K562 (cell line): Measurements from ENCODE around the gene TNF. TPM values are rescaled to one million over a fixed set of nuclear protein-coding genes. Genes with fewer than 3 reads are reported as not detected.
A peak's percentile ranks its signal among the peaks of the same experiment; 100 is the strongest.

Experiments used
- ATAC-seq: fragments of 200-7000 bp; cut with Tn5 transposase; 3 replicates; pipeline ENCODE4 v1.9.1; 2020; ENCODE audit warnings: moderate library complexity
- BruUV-seq: library from RNA; stranded (reverse); fragments of 400-500 nt; replicated peaks from 2 replicates; lab custom pipeline; 2021; lab: Mats Ljungman, UMichigan
- CTCF ChIA-PET: fragments of 300-600 bp; formaldehyde crosslinking; extraction: SDS; loops from one replicate; lab custom pipeline; 2021; ENCODE audit warnings: low intra/inter-chr PET ratio; lab: Yijun Ruan, JAX
- POLR2A ChIA-PET: fragments of 300-600, 350-650 bp; sonication (Branson Sonifier 250); formaldehyde crosslinking; extraction: SDS; loops from one replicate; lab custom pipeline; 2021; ENCODE audit warnings: antibody characterized with exemption, inconsistent platforms; lab: Yijun Ruan, JAX
- DNase-seq, 4 experiments: peaks; one replicate each; pipeline versions ENCODE4 v3.0.0 to v3.0.0-alpha.2; 2011 to 2018; ENCODE audit warnings: low spot score in 3 of 4, mixed read lengths in 3 of 4; ENCODE audit errors: extremely low read depth in 1 of 4
- FAIRE-seq: peaks from 2 replicates; lab custom pipeline; 2011; peaks lifted over from hg19 to GRCh38; lab: Jason Lieb, UNC
- H2AFZ ChIP-seq: 2 replicates; pipeline ENCODE4 v1.6.0; 2011; ENCODE audit warnings: low read depth, low read length, control low read depth, inconsistent platforms
- H3K27ac ChIP-seq: fragments of 200-600 bp; 3 replicates; pipeline ENCODE4 v1.8.0; 2011; ENCODE audit warnings: low read depth, mild to moderate bottlenecking, control low read depth, inconsistent platforms, low read length, moderate library complexity, mixed read lengths; ENCODE audit errors: extremely low read depth
- H3K27me3 ChIP-seq, 2 experiments: fragments of 300-600 bp in 1 of 2; 2 replicates in 1 of 2; 3 replicates in 1 of 2; pipeline versions ENCODE4 v1.6.0 to v1.8.0; 2011; ENCODE audit warnings: inconsistent platforms in 2 of 2, low read length in 2 of 2, mild to moderate bottlenecking in 1 of 2, mixed read lengths in 1 of 2, moderate library complexity in 1 of 2; ENCODE audit not compliant: control insufficient read depth in 2 of 2, insufficient read depth in 2 of 2
- H3K36me3 ChIP-seq: fragments of 300-600 bp; 3 replicates; pipeline ENCODE4 v1.8.0; 2011; ENCODE audit warnings: mild to moderate bottlenecking, low read length, inconsistent platforms; ENCODE audit not compliant: control insufficient read depth, insufficient read depth
- H3K4me1 ChIP-seq, 2 experiments: fragments of 200-600 bp in 1 of 2; replicated peaks in 1 of 2; 2 replicates in 1 of 2; 3 replicates in 1 of 2; pipeline versions ENCODE4 v1.5.1 to v1.8.0; 2011; ENCODE audit warnings: inconsistent platforms in 2 of 2, low read length in 2 of 2, mild to moderate bottlenecking in 1 of 2, mixed read lengths in 1 of 2, moderate library complexity in 1 of 2; ENCODE audit not compliant: control insufficient read depth in 2 of 2, insufficient read depth in 2 of 2
- H3K4me2 ChIP-seq: 2 replicates; pipeline ENCODE4 v1.6.1; 2011; ENCODE audit warnings: low read length, control low read depth, inconsistent platforms, mixed read lengths; ENCODE audit not compliant: insufficient read depth
- H3K4me3 ChIP-seq: fragments of 200-600 bp; sonication (generic), shearing (Covaris generic); 2 replicates; pipeline ENCODE4 v1.5.1; 2016; ENCODE audit warnings: control low read depth, inconsistent platforms
- H3K79me2 ChIP-seq: fragments of 200-600 bp; 3 replicates; pipeline ENCODE4 v1.8.0; 2011; ENCODE audit warnings: low read length, inconsistent platforms; ENCODE audit not compliant: control insufficient read depth, insufficient read depth
- H3K9ac ChIP-seq, 2 experiments: 2 replicates each; pipeline versions ENCODE4 v1.6.0 to v1.6.1; 2011; ENCODE audit warnings: low read depth in 2 of 2, low read length in 2 of 2, control low read depth in 1 of 2, inconsistent platforms in 1 of 2, mild to moderate bottlenecking in 1 of 2, mixed read lengths in 1 of 2; ENCODE audit not compliant: insufficient read depth in 1 of 2
- H3K9me1 ChIP-seq: one replicate; pipeline ENCODE4 v1.6.0; 2011; ENCODE audit warnings: inconsistent platforms, mild to moderate bottlenecking, low read length, moderate library complexity; ENCODE audit not compliant: control insufficient read depth, insufficient read depth
- H3K9me3 ChIP-seq: replicated peaks from 2 replicates; pipeline ENCODE4 v1.5.1; 2011; ENCODE audit warnings: low read depth, low read length, inconsistent platforms; ENCODE audit not compliant: control insufficient read depth, insufficient read depth
- H4K20me1 ChIP-seq: replicated peaks from 2 replicates; pipeline ENCODE4 v1.6.1; 2011; ENCODE audit warnings: low read length, inconsistent platforms, mixed read lengths; ENCODE audit not compliant: control insufficient read depth, insufficient read depth
- BHLHE40 ChIP-seq: IDR thresholded peaks from 2 replicates; pipeline ENCODE4 v1.6.1; 2011; ENCODE audit warnings: low read length, improper control_type of control experiment
- BRF2 ChIP-seq: IDR thresholded peaks from 3 replicates; pipeline ENCODE4 v1.6.1; 2011; ENCODE audit warnings: borderline replicate concordance, mild to moderate bottlenecking; ENCODE audit not compliant: insufficient read length, insufficient read depth
- HNRNPL ChIP-seq: fragments of 200-400 bp; formaldehyde crosslinking; IDR thresholded peaks from 2 replicates; pipeline ENCODE4 v1.6.1; 2017; ENCODE audit warnings: low read depth, mild to moderate bottlenecking, low read length
- KAT7 ChIP-seq: sonication (generic); formaldehyde crosslinking; IDR thresholded peaks from 2 replicates; pipeline ENCODE4 v1.8.0; 2022; ENCODE audit warnings: missing genetic modification reagents, mild to moderate bottlenecking, borderline replicate concordance
- MAFK ChIP-seq: IDR thresholded peaks from 2 replicates; pipeline ENCODE4 v1.6.1; 2011; ENCODE audit warnings: low read length, improper control_type of control experiment
- THRB ChIP-seq: fragments of 450-650 bp; formaldehyde crosslinking; conservative IDR thresholded peaks from 2 replicates; pipeline ENCODE4 v1.4.0; 2022; ENCODE audit warnings: mild to moderate bottlenecking, missing genetic modification characterization
- UBTF ChIP-seq, 2 experiments: IDR thresholded peaks; 2 replicates each; pipeline ENCODE4 v1.6.1; 2012; ENCODE audit warnings: improper control_type of control experiment in 2 of 2, low read depth in 2 of 2, low read length in 2 of 2, borderline replicate concordance in 1 of 2
- USF1 ChIP-seq: sonication (generic); formaldehyde crosslinking; IDR thresholded peaks from 2 replicates; pipeline ENCODE4 v1.9.0; 2022; ENCODE audit warnings: mild to moderate bottlenecking, missing genetic modification reagents
- USF2 ChIP-seq: sonication (generic); formaldehyde crosslinking; IDR thresholded peaks from 2 replicates; pipeline ENCODE4 v1.5.0; 2020; ENCODE audit warnings: missing genetic modification reagents
- ZBTB26 ChIP-seq: fragments of 450-650 bp; formaldehyde crosslinking; IDR thresholded peaks from 2 replicates; pipeline ENCODE4 v1.4.0; 2022; ENCODE audit warnings: missing genetic modification characterization
- ZNF282 ChIP-seq: sonication (generic); formaldehyde crosslinking; IDR thresholded peaks from 2 replicates; pipeline ENCODE4 v1.8.1; 2023; ENCODE audit warnings: missing genetic modification reagents
- WGBS: fragments of 100-300 bp; shearing (Covaris generic); methylation state at CpG from one replicate; pipeline ENCODE4 v1.1.6; 2016; ENCODE audit warnings: low coverage, mixed read lengths; ENCODE audit not compliant: insufficient coverage; ENCODE audit errors: missing lambda C conversion rate; 5-methylcytosine and 5-hydroxymethylcytosine counted together
- in situ Hi-C: fragments of 300-500 bp; cut with MboI; formaldehyde crosslinking; loops from 4 replicates; pipeline ENCODE4 v1.15.0; 2018; ENCODE audit warnings: inconsistent platforms, mixed read lengths
- intact Hi-C: fragments of 100-400 bp; cut with micrococcal nuclease; formaldehyde crosslinking; loops from 2 replicates; pipeline ENCODE4 v1.14.2; 2022
- polyA plus RNA-seq, 8 experiments: library from polyadenylated mRNA; depleted of rRNA in 4 of 8; stranded (reverse) in 5 of 8; unstranded in 3 of 8; fragments of >200 nt; fragmentation: Nextera tagmentation in 2 of 8; fragmentation: Illumina TruSeq in 1 of 8; extraction: Ambion mirVana in 2 of 8; extraction: Trizol in 1 of 8; gene quantifications; 2 replicates each; pipeline versions ENCODE4 v1.2.1 to v1.2.3, GENCODE V29; 2011 to 2014; ENCODE audit warnings: inconsistent platforms in 1 of 8, missing spikeins in 1 of 8
- total RNA-seq, 7 experiments: library from RNA; depleted of rRNA in 6 of 7; stranded (reverse); fragments of >200 nt in 6 of 7; fragmentation: Illumina TruSeq in 2 of 7; extraction: Trizol in 2 of 7; gene quantifications; 2 replicates each; pipeline versions ENCODE4 v1.2.1 to v1.2.3, GENCODE V29; 2011 to 2021; ENCODE audit warnings: low replicate concordance in 1 of 7

Gene TNF
- total and polyA plus RNA-seq, 9 of the 15 experiments (the other 6 are each of a cell fraction or from before 2014, with no cell fraction given) = 0.08 to 0.40 TPM; not detected in 7

GRCh38 chr6:31568537-31568961 lies 6.8 kb upstream of the TNF start:
- Histone ChIP-seq H2AFZ (no peak overlapping the region), H3K4me3 (no peak overlapping the region), H3K79me2 (no peaks in the 10 kb centered on the region), H3K9ac (no peak overlapping the region), H4K20me1 (no peaks in the 10 kb centered on the region), H3K9me3 (no peaks in the 10 kb centered on the region), H3K27me3 (no peaks in the 10 kb centered on the region), H3K9me1 (no peaks in the 10 kb centered on the region), H3K4me1 (peaks cover 5 to 18% of the 10 kb centered on the region in 2 experiments; a peak in 4 of 5 replicates), H3K36me3 (no peaks in the 10 kb centered on the region), H3K4me2 (no peak overlapping the region), H3K27ac (no peak overlapping the region)
- intact Hi-C loops (no loop called here), in situ Hi-C loops (no loop called here)
- BruUV-seq = no TSS peak
- WGBS = 22% methylated on average over 3 of the region's 3 CpGs
- ChIA-PET CTCF (no interaction called here), POLR2A (interaction anchor here (1.3 to 2.6 kb wide), 4 partner anchors 8 to 24 kb away, joined by 3 to 10 read pairs (median 6); partner anchors contain the start of gene NCR3)
- DNase-seq (no peak), FAIRE-seq (peak; percentile 67), ATAC-seq (no peak)
- TF ChIP-seq BHLHE40 (peak; percentile 80), ZNF282 (no peak), ZBTB26 (CRISPR knock-in tag) (0 out of 2 replicates have a peak, but pooled peaks have one; percentile 71), UBTF (IDR thresholded peaks at IDR 0.05; ENCODE audit: borderline replicate concordance in 1 of 2, low read depth in 2 of 2, low read length in 2 of 2) (no peak), KAT7 (CRISPR knock-in tag) (no peak), USF2 (CRISPR knock-in tag) (peak; percentile 18; the same call in 1 of the 2 replicates), BRF2 (no peak), THRB (CRISPR knock-in tag) (0 out of 2 replicates have a peak, but pooled peaks have one; percentile 61), USF1 (peak; percentile 28; the same call in 1 of the 2 replicates), MAFK (no peak), HNRNPL (no peak)
